IMR-90 (cell line): ENCODE measurements around the gene BAZ2B. TPM values are rescaled to one million over a fixed set of nuclear protein-coding genes. Genes with fewer than 3 reads are reported as not detected.

Experiments used
- ATAC-seq: fragments of 200-7000 bp; cut with Tn5 transposase; 2 replicates; pipeline ENCODE4 v1.9.1; 2020; ENCODE audit warnings: low read depth, mild to moderate bottlenecking, moderate library complexity
- BruUV-seq: library from RNA; stranded (reverse); fragments of 400-500 nt; replicated peaks from 2 replicates; lab custom pipeline; 2021; lab: Mats Ljungman, UMichigan
- CTCF ChIA-PET: fragments of 300-600 bp; formaldehyde crosslinking; extraction: SDS; loops from one replicate; lab custom pipeline; 2021; ENCODE audit warnings: antibody characterized with exemption; lab: Yijun Ruan, JAX
- POLR2A ChIA-PET: fragments of 300-600 bp; sonication (Branson Sonifier 250); formaldehyde crosslinking; loops from one replicate; lab custom pipeline; 2022; ENCODE audit warnings: antibody characterized with exemption; ENCODE audit not compliant: unreplicated experiment; lab: Charles Lee
- DNase-seq: peaks from one replicate; pipeline ENCODE4 v3.0.0; 2013
- H2AFZ ChIP-seq: replicated peaks from 2 replicates; pipeline ENCODE3; 2013; ENCODE audit warnings: low read length, mild to moderate bottlenecking; ENCODE audit not compliant: poor library complexity
- H2AK5ac ChIP-seq: 2 replicates; pipeline ENCODE4 v1.6.1; 2013; ENCODE audit warnings: low read depth, low read length, inconsistent platforms
- H2AK9ac ChIP-seq: replicated peaks from 2 replicates; pipeline ENCODE3; 2013; ENCODE audit warnings: mild to moderate bottlenecking, low read depth, low read length, moderate library complexity; ENCODE audit not compliant: poor library complexity
- H2BK120ac ChIP-seq: 2 replicates; pipeline ENCODE4 v1.6.1; 2013; ENCODE audit warnings: low read depth, low read length, inconsistent platforms
- H2BK15ac ChIP-seq: 3 replicates; pipeline ENCODE4 v1.6.1; 2013; ENCODE audit warnings: low read depth, low read length, inconsistent platforms
- H2BK20ac ChIP-seq: 2 replicates; pipeline ENCODE4 v1.6.1; 2013; ENCODE audit warnings: low read depth, mild to moderate bottlenecking, inconsistent platforms, low read length, moderate library complexity
- H2BK5ac ChIP-seq: 2 replicates; pipeline ENCODE4 v1.6.1; 2013; ENCODE audit warnings: mild to moderate bottlenecking, low read depth, low read length, inconsistent platforms; ENCODE audit not compliant: poor library complexity, severe bottlenecking
- H3K14ac ChIP-seq: replicated peaks from 2 replicates; pipeline ENCODE4 v1.6.1; 2013; ENCODE audit warnings: low read depth, low read length, inconsistent platforms
- H3K18ac ChIP-seq: 2 replicates; pipeline ENCODE4 v1.6.1; 2013; ENCODE audit warnings: low read depth, low read length, control low read depth
- H3K23ac ChIP-seq: 2 replicates; pipeline ENCODE4 v1.6.1; 2013; ENCODE audit warnings: low read depth, low read length, inconsistent platforms
- H3K27ac ChIP-seq: 2 replicates; pipeline ENCODE4 v1.5.1; 2013; ENCODE audit warnings: mild to moderate bottlenecking, control low read depth, low read length; ENCODE audit not compliant: insufficient read depth
- H3K27me3 ChIP-seq: 2 replicates; pipeline ENCODE4 v1.6.1; 2013; ENCODE audit warnings: low read length; ENCODE audit not compliant: control insufficient read depth, insufficient read depth
- H3K36me3 ChIP-seq: 2 replicates; pipeline ENCODE4 v1.6.1; 2013; ENCODE audit warnings: low read length, mixed read lengths; ENCODE audit not compliant: control insufficient read depth, insufficient read depth
- H3K4ac ChIP-seq: 2 replicates; pipeline ENCODE4 v1.6.1; 2013; ENCODE audit warnings: low read depth, low read length, inconsistent platforms
- H3K4me1 ChIP-seq: 2 replicates; pipeline ENCODE4 v1.6.1; 2013; ENCODE audit warnings: low read length, mixed read lengths; ENCODE audit not compliant: control insufficient read depth, insufficient read depth
- H3K4me2 ChIP-seq: 2 replicates; pipeline ENCODE4 v1.6.1; 2013; ENCODE audit warnings: low read depth, mild to moderate bottlenecking, control low read depth, low read length, moderate library complexity
- H3K4me3 ChIP-seq: 2 replicates; pipeline ENCODE4 v1.5.1; 2013; ENCODE audit warnings: low read depth, mild to moderate bottlenecking, control low read depth, low read length, moderate library complexity; ENCODE audit not compliant: insufficient read depth
- H3K56ac ChIP-seq: 2 replicates; pipeline ENCODE4 v1.6.1; 2013; ENCODE audit warnings: low read length, inconsistent platforms; ENCODE audit not compliant: insufficient read depth; ENCODE audit errors: extremely low read depth
- H3K79me1 ChIP-seq, 2 experiments: 2 replicates each; pipeline ENCODE4 v1.6.1; 2013; ENCODE audit warnings: low read length in 2 of 2, inconsistent platforms in 1 of 2, low read depth in 1 of 2
- H3K9ac ChIP-seq: 2 replicates; pipeline ENCODE4 v1.6.1; 2013; ENCODE audit warnings: low read depth, low read length, control low read depth
- H3K9me1 ChIP-seq: 2 replicates; pipeline ENCODE4 v1.6.1; 2013; ENCODE audit warnings: low read length, inconsistent platforms; ENCODE audit not compliant: insufficient read depth
- H3K9me3 ChIP-seq: 2 replicates; pipeline ENCODE4 v1.6.1; 2013; ENCODE audit warnings: low read length; ENCODE audit not compliant: control insufficient read depth, insufficient read depth
- H4K20me1 ChIP-seq: 2 replicates; pipeline ENCODE4 v1.6.1; 2013; ENCODE audit warnings: low read length, inconsistent platforms; ENCODE audit not compliant: insufficient read depth
- H4K5ac ChIP-seq: 2 replicates; pipeline ENCODE4 v1.6.1; 2013; ENCODE audit warnings: mild to moderate bottlenecking, low read depth, low read length, control low read depth
- H4K8ac ChIP-seq, 2 experiments: 2 replicates each; pipeline ENCODE4 v1.6.1; 2013; ENCODE audit warnings: low read depth in 2 of 2, low read length in 2 of 2, control low read depth in 1 of 2, inconsistent platforms in 1 of 2
- H4K91ac ChIP-seq: 2 replicates; pipeline ENCODE4 v1.6.1; 2013; ENCODE audit warnings: low read depth, low read length, inconsistent platforms; ENCODE audit not compliant: insufficient read depth
- BHLHE40 ChIP-seq: fragments of 150-350 bp; IDR thresholded peaks from 2 replicates; pipeline ENCODE4 v1.6.1; 2016; ENCODE audit warnings: mild to moderate bottlenecking, low read depth, low read length
- CEBPB ChIP-seq: IDR thresholded peaks from 2 replicates; pipeline ENCODE4 v1.6.1; 2012; ENCODE audit warnings: low read depth, low read length, improper control_type of control experiment
- CHD1 ChIP-seq: IDR thresholded peaks from 2 replicates; pipeline ENCODE4 v1.6.1; 2012; ENCODE audit warnings: low read depth, low read length, improper control_type of control experiment
- FOS ChIP-seq: fragments of 150-350 bp; IDR thresholded peaks from 2 replicates; pipeline ENCODE4 v1.6.1; 2016; ENCODE audit warnings: low read depth, low read length
- MAFK ChIP-seq: IDR thresholded peaks from 2 replicates; pipeline ENCODE4 v1.6.1; 2012; ENCODE audit warnings: low read depth, low read length, improper control_type of control experiment
- MAZ ChIP-seq: IDR thresholded peaks from 2 replicates; pipeline ENCODE4 v1.6.1; 2012; ENCODE audit warnings: low read depth, mild to moderate bottlenecking, low read length, improper control_type of control experiment, moderate library complexity, borderline replicate concordance
- MXI1 ChIP-seq: IDR thresholded peaks from 2 replicates; pipeline ENCODE4 v1.6.1; 2012; ENCODE audit warnings: low read depth, mild to moderate bottlenecking, low read length, moderate library complexity, borderline replicate concordance
- NFE2L2 ChIP-seq: fragments of 150-350 bp; IDR thresholded peaks from 2 replicates; pipeline ENCODE4 v1.6.1; 2016; ENCODE audit warnings: low read depth, mild to moderate bottlenecking, low read length
- POLR2A ChIP-seq: IDR thresholded peaks from 2 replicates; pipeline ENCODE4 v1.6.1; 2012; ENCODE audit warnings: mild to moderate bottlenecking, low read depth, low read length
- RAD21 ChIP-seq: IDR thresholded peaks from 2 replicates; pipeline ENCODE4 v1.6.1; 2012; ENCODE audit warnings: low read length, improper control_type of control experiment
- RCOR1 ChIP-seq: IDR thresholded peaks from 2 replicates; pipeline ENCODE4 v1.6.1; 2012; ENCODE audit warnings: mild to moderate bottlenecking, low read length, improper control_type of control experiment; ENCODE audit not compliant: insufficient replicate concordance
- RFX5 ChIP-seq: IDR thresholded peaks from 2 replicates; pipeline ENCODE4 v1.8.0; 2012; ENCODE audit warnings: low read depth, mild to moderate bottlenecking, low read length, moderate library complexity
- SMC3 ChIP-seq: fragments of 150-350 bp; IDR thresholded peaks from 2 replicates; pipeline ENCODE4 v1.6.1; 2016; ENCODE audit warnings: low read depth, mild to moderate bottlenecking, antibody characterized with exemption, low read length, moderate library complexity
- WGBS, 2 experiments: methylation state at CpG; one replicate each; pipeline versions ENCODE4 v1.1.5 to v1.1.7; 2013; ENCODE audit warnings: missing lambda C conversion rate in 2 of 2; ENCODE audit not compliant: insufficient read length in 1 of 2; ENCODE audit errors: extremely low coverage in 2 of 2; 5-methylcytosine and 5-hydroxymethylcytosine counted together
- dilution Hi-C: fragments of 300-500 bp; cut with HindIII; formaldehyde crosslinking; loops from one replicate; pipeline ENCODE4 v1.14.3; 2018; ENCODE audit warnings: low sequenced_read_pairs; ENCODE audit not compliant: unreplicated experiment
- in situ Hi-C: fragments of 300-500 bp; cut with MboI; formaldehyde crosslinking; loops from 3 replicates; pipeline ENCODE4 v1.14.3; 2019; ENCODE audit warnings: low sequenced_read_pairs, inconsistent platforms, mixed read lengths
- intact Hi-C: fragments of 100-400 bp; cut with micrococcal nuclease; formaldehyde crosslinking; loops from 2 replicates; pipeline ENCODE4 v1.10.0; 2022
- polyA plus RNA-seq, 3 experiments: library from polyadenylated mRNA; depleted of rRNA; stranded (reverse); fragments of >200 nt; gene quantifications; 2 replicates each; pipeline ENCODE4 v1.2.3, GENCODE V29; 2012; ENCODE audit warnings: low replicate concordance in 1 of 3
- total RNA-seq: library from RNA; depleted of rRNA; stranded (reverse); fragments of >200 nt; gene quantifications from 2 replicates; pipeline ENCODE4 v1.2.3, GENCODE V29; 2012
- TF ChIP-seq, protein P1 (sequence below): fragments of 150-350 bp; IDR thresholded peaks from 2 replicates; pipeline ENCODE4 v1.6.1; 2016; ENCODE audit warnings: low read depth, mild to moderate bottlenecking, low read length, moderate library complexity, borderline replicate concordance
- TF ChIP-seq, protein P2 (sequence below): conservative IDR thresholded peaks from 2 replicates; pipeline ENCODE4 v1.5.1; 2012; ENCODE audit warnings: mild to moderate bottlenecking, low read depth, low read length, improper control_type of control experiment
- TF ChIP-seq, protein P3 (sequence below): fragments of 150-350 bp; IDR thresholded peaks from 2 replicates; pipeline ENCODE4 v1.6.1; 2017; ENCODE audit warnings: mild to moderate bottlenecking, antibody characterized with exemption, low read length, low read depth

The BAZ2B gene
- total and polyA plus RNA-seq, 2 of the 4 experiments (the other 2 are of a cell fraction): 8.9 to 42.1 TPM

DNA sequence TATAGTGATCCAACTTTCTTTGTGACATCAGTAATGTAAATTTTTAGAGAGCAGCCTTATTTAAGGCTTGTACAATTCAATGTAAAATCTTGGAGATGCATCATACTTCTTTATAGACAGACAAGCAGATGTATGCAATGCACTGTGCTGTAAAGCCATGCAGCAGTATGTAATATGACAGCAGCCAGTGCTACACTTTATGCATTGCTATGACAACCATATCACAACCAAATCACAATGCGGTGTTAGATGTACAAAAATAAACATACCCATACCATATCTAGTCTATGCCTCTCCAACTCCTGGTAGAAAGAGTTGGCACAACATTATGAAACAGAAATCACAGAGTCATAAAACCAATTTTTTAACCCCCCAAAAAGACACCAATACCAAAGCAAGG, 219.5 kb downstream of the BAZ2B start:
- Histone ChIP-seq H3K23ac (no peak overlapping the region), H4K91ac (no peak overlapping the region), H3K9me3 (no peaks in the 10 kb centered on the region), H3K4me1 (no peaks in the 10 kb centered on the region), H2AK9ac (no peak overlapping the region), H2BK15ac (no peak overlapping the region), H3K79me1 (no peaks in the 10 kb centered on the region), H2AFZ (no peak overlapping the region), H3K36me3 (peaks cover 7% of the 10 kb centered on the region; the same call in 1 of the 2 replicates), H3K4me3 (no peak overlapping the region), H2BK5ac (no peak overlapping the region), H4K5ac (no peak overlapping the region), H3K4me2 (no peak overlapping the region), H3K56ac (no peak overlapping the region), H3K27me3 (no peaks in the 10 kb centered on the region), H2AK5ac (no peak overlapping the region), H3K9ac (no peak overlapping the region), H4K8ac (no peak overlapping the region), H3K27ac (no peak overlapping the region), H3K18ac (no peak overlapping the region), H2BK20ac (no peak overlapping the region), H2BK120ac (no peak overlapping the region), H4K20me1 (no peaks in the 10 kb centered on the region), H3K14ac (no peak overlapping the region), H3K4ac (no peak overlapping the region), H3K9me1 (no peaks in the 10 kb centered on the region)
- no TSS peak for BruUV-seq
- POLR2A ChIA-PET: interaction anchor here (0.6 kb wide), 1 partner anchor 452 kb away, joined by 3 read pairs; no protein-coding TSS in a partner anchor
- peak; percentile 2 for DNase-seq
- CTCF ChIA-PET: no interaction called here
- dilution Hi-C loops: no loop called here
- no peak for ATAC-seq
- intact Hi-C loops: no loop called here
- no peak for TF ChIP-seq CEBPB
- TF ChIP-seq, protein P1, sequence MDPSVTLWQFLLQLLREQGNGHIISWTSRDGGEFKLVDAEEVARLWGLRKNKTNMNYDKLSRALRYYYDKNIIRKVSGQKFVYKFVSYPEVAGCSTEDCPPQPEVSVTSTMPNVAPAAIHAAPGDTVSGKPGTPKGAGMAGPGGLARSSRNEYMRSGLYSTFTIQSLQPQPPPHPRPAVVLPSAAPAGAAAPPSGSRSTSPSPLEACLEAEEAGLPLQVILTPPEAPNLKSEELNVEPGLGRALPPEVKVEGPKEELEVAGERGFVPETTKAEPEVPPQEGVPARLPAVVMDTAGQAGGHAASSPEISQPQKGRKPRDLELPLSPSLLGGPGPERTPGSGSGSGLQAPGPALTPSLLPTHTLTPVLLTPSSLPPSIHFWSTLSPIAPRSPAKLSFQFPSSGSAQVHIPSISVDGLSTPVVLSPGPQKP: no peak
- TF ChIP-seq, protein P2, sequence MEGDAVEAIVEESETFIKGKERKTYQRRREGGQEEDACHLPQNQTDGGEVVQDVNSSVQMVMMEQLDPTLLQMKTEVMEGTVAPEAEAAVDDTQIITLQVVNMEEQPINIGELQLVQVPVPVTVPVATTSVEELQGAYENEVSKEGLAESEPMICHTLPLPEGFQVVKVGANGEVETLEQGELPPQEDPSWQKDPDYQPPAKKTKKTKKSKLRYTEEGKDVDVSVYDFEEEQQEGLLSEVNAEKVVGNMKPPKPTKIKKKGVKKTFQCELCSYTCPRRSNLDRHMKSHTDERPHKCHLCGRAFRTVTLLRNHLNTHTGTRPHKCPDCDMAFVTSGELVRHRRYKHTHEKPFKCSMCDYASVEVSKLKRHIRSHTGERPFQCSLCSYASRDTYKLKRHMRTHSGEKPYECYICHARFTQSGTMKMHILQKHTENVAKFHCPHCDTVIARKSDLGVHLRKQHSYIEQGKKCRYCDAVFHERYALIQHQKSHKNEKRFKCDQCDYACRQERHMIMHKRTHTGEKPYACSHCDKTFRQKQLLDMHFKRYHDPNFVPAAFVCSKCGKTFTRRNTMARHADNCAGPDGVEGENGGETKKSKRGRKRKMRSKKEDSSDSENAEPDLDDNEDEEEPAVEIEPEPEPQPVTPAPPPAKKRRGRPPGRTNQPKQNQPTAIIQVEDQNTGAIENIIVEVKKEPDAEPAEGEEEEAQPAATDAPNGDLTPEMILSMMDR: no peak
- no peak for TF ChIP-seq CHD1
- TF ChIP-seq MAFK: no peak
- TF ChIP-seq MAZ: no peak
- no peak for TF ChIP-seq RFX5
- no peak for TF ChIP-seq RAD21
- TF ChIP-seq POLR2A: no peak
- TF ChIP-seq MXI1: no peak
- TF ChIP-seq, protein P3, sequence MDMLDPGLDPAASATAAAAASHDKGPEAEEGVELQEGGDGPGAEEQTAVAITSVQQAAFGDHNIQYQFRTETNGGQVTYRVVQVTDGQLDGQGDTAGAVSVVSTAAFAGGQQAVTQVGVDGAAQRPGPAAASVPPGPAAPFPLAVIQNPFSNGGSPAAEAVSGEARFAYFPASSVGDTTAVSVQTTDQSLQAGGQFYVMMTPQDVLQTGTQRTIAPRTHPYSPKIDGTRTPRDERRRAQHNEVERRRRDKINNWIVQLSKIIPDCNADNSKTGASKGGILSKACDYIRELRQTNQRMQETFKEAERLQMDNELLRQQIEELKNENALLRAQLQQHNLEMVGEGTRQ: no peak
- no peak for TF ChIP-seq SMC3
- TF ChIP-seq NFE2L2: no peak
- no peak for TF ChIP-seq BHLHE40
- no peak for TF ChIP-seq RCOR1
- no peak for TF ChIP-seq FOS
- whole genome bisulfite sequencing, 2 experiments: no CpG with 5 or more reads among the region's 1 CpG
- in situ Hi-C loops: no loop called here
